GM12878 (cell line): Measurements from ENCODE around the gene FAM111B. TPM values are rescaled to one million over a fixed set of nuclear protein-coding genes. Genes with fewer than 3 reads are reported as not detected.
A peak's percentile ranks its signal among the peaks of the same experiment; 100 is the strongest.

ENCODE experiments used
- BHLHE40 ChIP-seq, 2 experiments: fragments of 450-650 bp in 1 of 2; IDR thresholded peaks; 2 replicates each; pipeline ENCODE4 v1.6.1; 2011 to 2017; ENCODE audit warnings: low read depth in 2 of 2, borderline replicate concordance in 1 of 2, improper control_type of control experiment in 1 of 2, low read length in 1 of 2, mild to moderate bottlenecking in 1 of 2
- CBX5 ChIP-seq: sonication (generic); IDR thresholded peaks from 2 replicates; pipeline ENCODE4 v1.6.1; 2016; ENCODE audit warnings: low read depth, moderate library complexity, mild to moderate bottlenecking, inconsistent platforms
- CEBPZ ChIP-seq: fragments of 150-350 bp; IDR thresholded peaks from 2 replicates; pipeline ENCODE4 v1.6.1; 2016; ENCODE audit warnings: low read depth, low read length
- GATAD2B ChIP-seq: fragments of 450-650 bp; conservative IDR thresholded peaks from 2 replicates; pipeline ENCODE4 v1.6.1; 2017; ENCODE audit warnings: low read depth, mild to moderate bottlenecking, moderate library complexity
- HSF1 ChIP-seq: fragments of 150-350 bp; IDR thresholded peaks from 2 replicates; pipeline ENCODE4 v1.6.1; 2014; ENCODE audit warnings: mild to moderate bottlenecking, low read depth, low read length
- LARP7 ChIP-seq: fragments of 450-650 bp; IDR thresholded peaks from 2 replicates; pipeline ENCODE4 v1.6.1; 2017; ENCODE audit warnings: mild to moderate bottlenecking
- MEF2B ChIP-seq: fragments of 450-650 bp; IDR thresholded peaks from 2 replicates; pipeline ENCODE4 v1.6.1; 2018; ENCODE audit warnings: mild to moderate bottlenecking, moderate library complexity; ENCODE audit not compliant: partially characterized antibody, poor library complexity, severe bottlenecking
- MYC ChIP-seq: IDR thresholded peaks from 2 replicates; pipeline ENCODE4 v1.6.1; 2011; ENCODE audit warnings: mild to moderate bottlenecking, low read length, moderate library complexity, inconsistent platforms; ENCODE audit not compliant: insufficient read depth, insufficient replicate concordance, insufficient read length, severe bottlenecking
- NR2C2 ChIP-seq: IDR thresholded peaks from 2 replicates; pipeline ENCODE4 v1.6.1; 2011; ENCODE audit warnings: borderline replicate concordance, low read depth; ENCODE audit not compliant: control insufficient read depth, insufficient read length
- NRF1 ChIP-seq: conservative IDR thresholded peaks from 2 replicates; pipeline ENCODE4 v1.6.1; 2011; ENCODE audit warnings: mild to moderate bottlenecking, low read depth, low read length, improper control_type of control experiment
- PBX3 ChIP-seq: IDR thresholded peaks from 2 replicates; pipeline ENCODE4 v1.6.1; 2011; ENCODE audit warnings: mild to moderate bottlenecking, low read depth, low read length, moderate library complexity; ENCODE audit not compliant: insufficient replicate concordance
- POLR2A ChIP-seq: IDR thresholded peaks from 2 replicates; pipeline ENCODE4 v1.6.1; 2011; ENCODE audit warnings: low read depth, mild to moderate bottlenecking, low read length
- POLR2AphosphoS5 ChIP-seq: IDR thresholded peaks from 2 replicates; pipeline ENCODE4 v1.6.1; 2011; ENCODE audit warnings: mild to moderate bottlenecking, low read length, inconsistent platforms
- SMARCA5 ChIP-seq: fragments of 450-650 bp; IDR thresholded peaks from 2 replicates; pipeline ENCODE4 v1.6.1; 2017; ENCODE audit warnings: mild to moderate bottlenecking
- SPI1 ChIP-seq: IDR thresholded peaks from 2 replicates; pipeline ENCODE4 v1.6.1; 2011; ENCODE audit warnings: low read depth, mild to moderate bottlenecking, low read length, moderate library complexity, borderline replicate concordance; ENCODE audit not compliant: insufficient read depth
- TBL1XR1 ChIP-seq: IDR thresholded peaks from 2 replicates; pipeline ENCODE4 v1.6.1; 2012; ENCODE audit warnings: low read depth, low read length, improper control_type of control experiment
- TCF12 ChIP-seq: IDR thresholded peaks from 2 replicates; pipeline ENCODE4 v1.6.1; 2011; ENCODE audit warnings: low read depth, mild to moderate bottlenecking, low read length
- YY1 ChIP-seq: IDR thresholded peaks from 2 replicates; pipeline ENCODE4 v1.6.1; 2011; ENCODE audit warnings: low read depth, mild to moderate bottlenecking, low read length
- polyA plus RNA-seq, 11 experiments: library from polyadenylated mRNA; depleted of rRNA in 4 of 11; unstranded in 6 of 11; stranded (reverse) in 5 of 11; fragments of >200 nt; fragmentation: Nextera tagmentation in 4 of 11; fragmentation: Illumina TruSeq in 1 of 11; extraction: Ambion mirVana in 4 of 11; extraction: Trizol in 1 of 11; gene quantifications; 1 replicate in 1 of 11; 2 replicates in 10 of 11; pipeline versions ENCODE4 v1.2.1 to v1.2.3, GENCODE V29; 2011 to 2016; ENCODE audit warnings: inconsistent platforms in 2 of 11, missing spikeins in 2 of 11, low read depth in 1 of 11
- total RNA-seq, 4 experiments: library from RNA; depleted of rRNA in 3 of 4; stranded (reverse); fragments of >200 nt in 3 of 4; fragmentation: Illumina TruSeq in 1 of 4; extraction: Trizol in 1 of 4; gene quantifications; 2 replicates each; pipeline versions ENCODE4 v1.2.1 to v1.2.3, GENCODE V29; 2013 to 2021
- TF ChIP-seq, protein P1 (sequence below): fragments of 450-650 bp; IDR thresholded peaks from 2 replicates; pipeline ENCODE4 v1.6.1; 2017; ENCODE audit warnings: antibody characterized with exemption, mild to moderate bottlenecking, moderate library complexity

The FAM111B gene
- total and polyA plus RNA-seq, 10 of the 15 experiments (the other 5 are each of a cell fraction or from before 2014, with no cell fraction given) = 35.9 to 97.2 (median 62.1) TPM

DNA sequence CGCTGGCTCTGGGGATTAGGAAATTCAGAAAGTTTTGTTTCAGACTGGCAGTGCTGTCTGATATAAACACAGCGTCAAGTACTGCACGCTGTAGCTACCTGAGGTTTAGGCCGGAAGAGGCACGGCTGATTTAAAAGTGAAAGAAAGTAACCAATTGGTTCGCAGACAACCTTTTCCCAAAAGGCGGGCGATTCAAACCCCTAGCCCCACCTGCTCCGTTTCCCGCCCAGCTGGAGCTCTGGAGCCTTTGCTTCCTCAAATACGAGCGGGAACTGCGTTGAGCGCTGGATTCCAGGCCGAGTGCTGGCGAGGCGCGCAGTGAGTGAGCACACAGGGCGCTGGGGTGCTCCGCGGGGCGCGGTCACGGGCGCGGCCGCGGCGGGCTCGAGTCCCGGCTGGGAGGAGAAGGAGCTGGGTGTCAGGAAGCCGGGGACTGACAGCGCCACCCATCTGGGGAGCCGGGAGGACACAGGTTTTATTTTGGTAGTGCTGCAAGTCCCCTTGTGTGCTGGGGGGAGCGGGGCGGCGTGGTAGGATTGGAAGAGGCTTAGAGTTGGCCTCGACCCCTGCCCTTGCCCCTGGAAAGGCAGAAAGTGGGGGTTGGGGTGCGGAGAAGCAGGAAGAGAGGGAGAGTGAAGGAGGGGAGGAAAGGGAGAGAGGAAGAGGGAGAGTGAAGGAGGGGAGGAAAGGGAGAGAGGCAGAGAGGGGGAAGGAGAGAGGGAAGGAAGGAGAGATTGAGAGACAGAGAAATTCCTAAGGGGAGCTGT is 37.7 kb downstream of the FAM111B start (continued):
- TF ChIP-seq, protein P1, sequence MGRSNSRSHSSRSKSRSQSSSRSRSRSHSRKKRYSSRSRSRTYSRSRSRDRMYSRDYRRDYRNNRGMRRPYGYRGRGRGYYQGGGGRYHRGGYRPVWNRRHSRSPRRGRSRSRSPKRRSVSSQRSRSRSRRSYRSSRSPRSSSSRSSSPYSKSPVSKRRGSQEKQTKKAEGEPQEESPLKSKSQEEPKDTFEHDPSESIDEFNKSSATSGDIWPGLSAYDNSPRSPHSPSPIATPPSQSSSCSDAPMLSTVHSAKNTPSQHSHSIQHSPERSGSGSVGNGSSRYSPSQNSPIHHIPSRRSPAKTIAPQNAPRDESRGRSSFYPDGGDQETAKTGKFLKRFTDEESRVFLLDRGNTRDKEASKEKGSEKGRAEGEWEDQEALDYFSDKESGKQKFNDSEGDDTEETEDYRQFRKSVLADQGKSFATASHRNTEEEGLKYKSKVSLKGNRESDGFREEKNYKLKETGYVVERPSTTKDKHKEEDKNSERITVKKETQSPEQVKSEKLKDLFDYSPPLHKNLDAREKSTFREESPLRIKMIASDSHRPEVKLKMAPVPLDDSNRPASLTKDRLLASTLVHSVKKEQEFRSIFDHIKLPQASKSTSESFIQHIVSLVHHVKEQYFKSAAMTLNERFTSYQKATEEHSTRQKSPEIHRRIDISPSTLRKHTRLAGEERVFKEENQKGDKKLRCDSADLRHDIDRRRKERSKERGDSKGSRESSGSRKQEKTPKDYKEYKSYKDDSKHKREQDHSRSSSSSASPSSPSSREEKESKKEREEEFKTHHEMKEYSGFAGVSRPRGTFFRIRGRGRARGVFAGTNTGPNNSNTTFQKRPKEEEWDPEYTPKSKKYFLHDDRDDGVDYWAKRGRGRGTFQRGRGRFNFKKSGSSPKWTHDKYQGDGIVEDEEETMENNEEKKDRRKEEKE = no peak
- no peak for TF ChIP-seq POLR2AphosphoS5
- peak; percentile 90 for TF ChIP-seq GATAD2B
- TF ChIP-seq SPI1 = no peak
- TF ChIP-seq TBL1XR1 = no peak
- no peak for TF ChIP-seq NRF1
- 0 out of 2 replicates have a peak, but pooled peaks have one; percentile 64 for TF ChIP-seq TCF12
- TF ChIP-seq LARP7 = no peak; the same call in 1 of the 2 replicates
- no peak for TF ChIP-seq MYC
- TF ChIP-seq CEBPZ = no peak
- TF ChIP-seq SMARCA5 = no peak
- TF ChIP-seq MEF2B = peak; percentile 38
- 0 out of 2 replicates have a peak, but pooled peaks have one; percentile 67 for TF ChIP-seq CBX5
- no peak for TF ChIP-seq YY1
- TF ChIP-seq HSF1 = no peak
- no peak for TF ChIP-seq PBX3
- TF ChIP-seq BHLHE40 (IDR thresholded peaks at IDR 0.05; ENCODE audit: borderline replicate concordance in 1 of 2, low read depth in 2 of 2, low read length in 1 of 2) = peak; percentile 10 to 72; a peak in 2 of 4 replicates
- TF ChIP-seq POLR2A = peak; percentile 87
- no peak for TF ChIP-seq NR2C2
